Neuronal stem cell (in vitro differentiated cells): ENCODE data around the gene PSMC1.

ENCODE experiments used
- DNase-seq: peaks from one replicate; pipeline ENCODE4 v3.0.0-alpha.2; 2013; ENCODE audit warnings: low spot score
- H2AFZ ChIP-seq: one replicate; pipeline ENCODE4 v1.6.1; 2013; ENCODE audit warnings: mild to moderate bottlenecking, low read length, inconsistent platforms
- H2AK5ac ChIP-seq: 2 replicates; pipeline ENCODE4 v1.6.1; 2013; ENCODE audit warnings: low read depth, mild to moderate bottlenecking, inconsistent platforms, low read length, moderate library complexity, mixed read lengths
- H2BK120ac ChIP-seq: 2 replicates; pipeline ENCODE4 v1.6.1; 2013; ENCODE audit warnings: low read depth, mild to moderate bottlenecking, inconsistent platforms, low read length, moderate library complexity, mixed read lengths
- H2BK12ac ChIP-seq: one replicate; pipeline ENCODE4 v1.6.1; 2013; ENCODE audit warnings: low read length, inconsistent platforms
- H2BK15ac ChIP-seq: 2 replicates; pipeline ENCODE4 v1.6.1; 2013; ENCODE audit warnings: mild to moderate bottlenecking, low read length, inconsistent platforms, mixed read lengths
- H2BK5ac ChIP-seq: one replicate; pipeline ENCODE4 v1.6.1; 2013; ENCODE audit warnings: inconsistent platforms, mild to moderate bottlenecking, low read length, moderate library complexity
- H3K14ac ChIP-seq: one replicate; pipeline ENCODE4 v1.6.1; 2013; ENCODE audit warnings: low read length, inconsistent platforms
- H3K18ac ChIP-seq: 2 replicates; pipeline ENCODE4 v1.6.1; 2013; ENCODE audit warnings: low read length, inconsistent platforms
- H3K23ac ChIP-seq: 2 replicates; pipeline ENCODE4 v1.6.1; 2013; ENCODE audit warnings: low read depth, mild to moderate bottlenecking, mixed read lengths, low read length, inconsistent platforms; ENCODE audit not compliant: poor library complexity
- H3K27ac ChIP-seq: replicated peaks from 3 replicates; pipeline ENCODE4 v1.5.1; 2013; ENCODE audit warnings: low read length, inconsistent platforms
- H3K27me3 ChIP-seq, 3 experiments: 2 replicates each; pipeline ENCODE4 v1.6.1; 2013; ENCODE audit warnings: low read length in 3 of 3, mild to moderate bottlenecking in 2 of 3, inconsistent platforms in 1 of 3, low read depth in 1 of 3, mixed read lengths in 1 of 3, moderate library complexity in 1 of 3; ENCODE audit not compliant: control insufficient read depth in 3 of 3, insufficient read depth in 3 of 3
- H3K36me3 ChIP-seq, 2 donors: replicated peaks in 1 of 2; 2 replicates each; pipeline ENCODE4 v1.6.1; 2013; ENCODE audit warnings: low read length in 2 of 2; ENCODE audit not compliant: control insufficient read depth in 2 of 2, insufficient read depth in 2 of 2
- H3K4ac ChIP-seq: 2 replicates; pipeline ENCODE4 v1.6.1; 2013; ENCODE audit warnings: inconsistent platforms, mild to moderate bottlenecking, low read length, moderate library complexity
- H3K4me1 ChIP-seq, 2 donors: 1 replicate in 1 of 2; 2 replicates in 1 of 2; pipeline ENCODE4 v1.6.1; 2013; ENCODE audit warnings: low read length in 2 of 2, low read depth in 1 of 2; ENCODE audit not compliant: control insufficient read depth in 2 of 2, insufficient read depth in 1 of 2
- H3K4me2 ChIP-seq: one replicate; pipeline ENCODE4 v1.6.1; 2013; ENCODE audit warnings: mild to moderate bottlenecking, low read length, inconsistent platforms; ENCODE audit not compliant: insufficient read depth, poor library complexity, severe bottlenecking
- H3K4me3 ChIP-seq, 2 donors: 2 replicates each; pipeline ENCODE4 v1.5.1; 2013; ENCODE audit warnings: low read length in 2 of 2, mild to moderate bottlenecking in 2 of 2, inconsistent platforms in 1 of 2, moderate library complexity in 1 of 2
- H3K79me1 ChIP-seq: one replicate; pipeline ENCODE4 v1.6.1; 2013; ENCODE audit warnings: low read depth, mild to moderate bottlenecking, inconsistent platforms, low read length, moderate library complexity
- H3K9ac ChIP-seq: one replicate; pipeline ENCODE4 v1.6.1; 2013; ENCODE audit warnings: mild to moderate bottlenecking, low read depth, low read length, inconsistent platforms; ENCODE audit not compliant: poor library complexity
- H3K9me3 ChIP-seq, 2 donors: replicated peaks in 1 of 2; 2 replicates each; pipeline versions ENCODE3 to v1.6.1; 2013; ENCODE audit warnings: low read length in 2 of 2, mild to moderate bottlenecking in 2 of 2, inconsistent platforms in 1 of 2, low read depth in 1 of 2, mixed read lengths in 1 of 2, moderate library complexity in 1 of 2; ENCODE audit not compliant: control insufficient read depth in 2 of 2, insufficient read depth in 1 of 2
- H4K8ac ChIP-seq: one replicate; pipeline ENCODE4 v1.6.1; 2013; ENCODE audit warnings: low read depth, mild to moderate bottlenecking, inconsistent platforms, low read length, moderate library complexity
- H4K91ac ChIP-seq: one replicate; pipeline ENCODE4 v1.6.1; 2013; ENCODE audit warnings: low read length, low read depth, mild to moderate bottlenecking, inconsistent platforms; ENCODE audit not compliant: poor library complexity
- WGBS, 2 donors: extraction: QIAGEN DNeasy Blood & Tissue Kit; methylation state at CpG; one replicate each; pipeline ENCODE4 v1.1.7; 2013; ENCODE audit warnings: missing lambda C conversion rate in 2 of 2, mixed read lengths in 1 of 2; ENCODE audit not compliant: insufficient read length in 2 of 2, insufficient replicate concordance in 1 of 2; ENCODE audit errors: extremely low coverage in 2 of 2; 5-methylcytosine and 5-hydroxymethylcytosine counted together

PSMC1 gene

DNA sequence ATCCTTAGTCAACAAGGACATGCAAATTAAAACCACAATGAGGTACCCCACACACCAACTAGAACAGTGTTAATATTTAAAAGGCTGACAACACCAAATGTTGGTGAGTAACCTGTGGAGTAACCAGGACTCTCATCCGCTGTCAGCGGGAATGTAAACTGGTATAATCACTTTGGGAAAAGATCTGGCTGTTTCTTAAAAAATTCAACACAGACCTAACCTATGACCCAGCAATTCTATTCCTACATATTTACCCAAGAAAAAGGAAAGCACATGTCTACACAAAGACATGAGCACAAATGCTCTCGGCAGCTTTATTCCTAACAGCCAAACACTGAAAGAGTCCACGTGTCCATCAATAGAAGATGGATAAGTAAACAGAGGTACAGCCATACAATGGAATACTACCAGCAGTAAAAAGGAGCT, 48.8 kb downstream of the PSMC1 start:
- Histone ChIP-seq H2BK120ac (no peak overlapping the region), H3K36me3 (peaks cover 26 to 80% of the 10 kb centered on the region in 2 donors), H3K14ac (no peak overlapping the region), H2BK5ac (no peak overlapping the region), H2AK5ac (no peak overlapping the region), H3K4me1 (no peaks in the 10 kb centered on the region), H2BK12ac (no peak overlapping the region), H3K4ac (no peak overlapping the region), H2AFZ (no peak overlapping the region), H4K8ac (no peak overlapping the region), H3K27ac (no peak overlapping the region), H3K4me3 (no peak overlapping the region), H3K18ac (no peak overlapping the region), H3K79me1 (no peaks in the 10 kb centered on the region), H3K9me3 (no peaks in the 10 kb centered on the region), H3K9ac (no peak overlapping the region), H3K27me3 (no peaks in the 10 kb centered on the region), H4K91ac (no peak overlapping the region), H2BK15ac (no peak overlapping the region), H3K4me2 (no peak overlapping the region), H3K23ac (no peak overlapping the region)
- WGBS, 2 donors = no CpG with 5 or more reads among the region's 4 CpGs
- no peak for DNase-seq

DNA sequence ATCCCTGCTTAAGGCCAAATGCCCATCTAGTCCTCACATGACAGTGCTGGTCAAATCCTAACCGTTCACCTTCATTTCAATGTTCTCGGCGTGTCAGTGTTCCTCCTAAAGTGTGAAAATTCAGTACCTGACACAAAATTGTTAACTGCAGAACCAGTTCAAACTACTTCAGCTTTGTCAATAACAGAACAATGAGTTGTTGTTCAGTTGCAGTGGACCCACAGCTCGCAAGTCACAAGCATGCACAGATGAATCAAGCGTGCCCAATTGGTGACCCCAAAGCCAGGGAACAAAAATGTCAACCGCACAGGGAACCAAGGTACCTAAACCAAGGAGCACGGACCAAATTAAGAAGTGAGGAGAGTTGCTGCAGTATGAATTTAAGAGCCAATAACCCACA, 52.2 kb downstream of the PSMC1 start:
- no peak overlapping the region for H3K27ac ChIP-seq
- H2BK12ac ChIP-seq = no peak overlapping the region
- WGBS, 2 donors = no CpG with 5 or more reads among the region's 7 CpGs
- H4K8ac ChIP-seq = no peak overlapping the region
- no peak for DNase-seq
- no peak overlapping the region for H3K9ac ChIP-seq
- no peak overlapping the region for H3K4me2 ChIP-seq
- no peak overlapping the region for H3K4me3 ChIP-seq
- H3K9me3 ChIP-seq = no peaks in the 10 kb centered on the region
- no peak overlapping the region for H2BK120ac ChIP-seq
- H2BK15ac ChIP-seq = no peak overlapping the region
- no peak overlapping the region for H4K91ac ChIP-seq
- no peak overlapping the region for H3K14ac ChIP-seq
- H3K23ac ChIP-seq = no peak overlapping the region
- no peak overlapping the region for H2AFZ ChIP-seq
- H2AK5ac ChIP-seq = no peak overlapping the region
- no peaks in the 10 kb centered on the region for H3K4me1 ChIP-seq
- no peak overlapping the region for H2BK5ac ChIP-seq
- H3K4ac ChIP-seq = no peak overlapping the region
- H3K79me1 ChIP-seq = no peaks in the 10 kb centered on the region
- H3K27me3 ChIP-seq = no peaks in the 10 kb centered on the region
- H3K36me3 ChIP-seq = peaks cover 21 to 80% of the 10 kb centered on the region in 2 donors
- no peak overlapping the region for H3K18ac ChIP-seq

DNA sequence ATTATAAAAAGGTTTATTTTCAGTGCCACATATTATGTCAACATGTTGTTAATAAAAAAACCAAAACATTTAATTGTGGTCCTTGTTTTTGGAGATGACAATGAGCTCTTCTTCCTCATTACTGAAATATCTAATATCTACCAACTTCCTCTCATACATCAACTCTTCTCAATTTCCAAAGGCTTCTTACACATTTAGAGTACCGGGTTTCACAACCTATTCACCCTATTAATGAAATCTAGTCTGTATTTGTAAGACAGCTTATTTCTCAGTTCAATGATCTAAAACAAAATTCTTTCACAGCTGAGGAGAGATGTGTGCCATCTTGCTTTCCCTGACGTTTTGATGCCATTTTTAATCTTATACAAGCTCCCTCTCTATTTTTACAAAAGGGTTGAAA, 60.9 kb downstream of the PSMC1 start:
- H4K8ac ChIP-seq = no peak overlapping the region
- no peak overlapping the region for H3K4me3 ChIP-seq
- peaks cover 5 to 60% of the 10 kb centered on the region in 2 donors for H3K36me3 ChIP-seq
- H3K18ac ChIP-seq = no peak overlapping the region
- H3K79me1 ChIP-seq = no peaks in the 10 kb centered on the region
- no peak overlapping the region for H3K14ac ChIP-seq
- H2BK120ac ChIP-seq = no peak overlapping the region
- no peak overlapping the region for H2AFZ ChIP-seq
- no peaks in the 10 kb centered on the region for H3K4me1 ChIP-seq
- no peak overlapping the region for H3K27ac ChIP-seq
- H3K23ac ChIP-seq = no peak overlapping the region
- H3K9me3 ChIP-seq = peaks cover 0 to 11% of the 10 kb centered on the region in 2 donors
- H3K9ac ChIP-seq = no peak overlapping the region
- H3K4me2 ChIP-seq = no peak overlapping the region
- no peak overlapping the region for H4K91ac ChIP-seq
- H2BK5ac ChIP-seq = no peak overlapping the region
- H2BK12ac ChIP-seq = no peak overlapping the region
- H2AK5ac ChIP-seq = no peak overlapping the region
- no CpG with 5 or more reads among the region's 2 CpGs for WGBS, 2 donors
- H2BK15ac ChIP-seq = no peak overlapping the region
- H3K27me3 ChIP-seq = no peaks in the 10 kb centered on the region
- DNase-seq = no peak
- no peak overlapping the region for H3K4ac ChIP-seq

DNA sequence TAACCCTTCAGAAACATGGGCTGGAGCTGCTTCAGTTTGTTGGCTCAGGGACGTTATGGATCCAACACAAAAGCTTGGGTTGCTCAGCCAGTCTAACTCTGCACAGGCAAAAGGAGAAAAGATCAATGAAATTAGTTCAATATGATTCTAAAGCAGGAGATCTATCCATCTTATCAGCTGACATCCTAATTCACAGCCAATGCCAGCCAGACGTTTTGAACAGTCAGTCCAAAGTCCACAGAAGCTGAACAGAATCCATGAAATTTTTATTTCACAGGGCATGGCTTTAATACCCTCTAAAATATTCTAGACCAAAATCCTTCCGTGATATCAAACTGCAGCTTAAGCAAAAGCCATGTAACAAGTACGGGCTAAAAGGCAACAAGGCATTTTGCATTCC, 61.7 kb downstream of the PSMC1 start:
- Histone ChIP-seq H2BK12ac (no peak overlapping the region), H3K79me1 (no peaks in the 10 kb centered on the region), H3K36me3 (peaks cover 5 to 53% of the 10 kb centered on the region in 2 donors), H3K4me3 (no peak overlapping the region), H3K4ac (no peak overlapping the region), H3K27me3 (no peaks in the 10 kb centered on the region), H3K4me1 (no peaks in the 10 kb centered on the region), H4K8ac (no peak overlapping the region), H3K9ac (no peak overlapping the region), H3K4me2 (no peak overlapping the region), H3K23ac (no peak overlapping the region), H3K27ac (no peak overlapping the region), H2BK5ac (no peak overlapping the region), H3K14ac (no peak overlapping the region), H4K91ac (no peak overlapping the region), H2AK5ac (no peak overlapping the region), H3K9me3 (peaks cover 0 to 11% of the 10 kb centered on the region in 2 donors), H2AFZ (no peak overlapping the region), H2BK120ac (no peak overlapping the region), H2BK15ac (no peak overlapping the region), H3K18ac (no peak overlapping the region)
- no CpG with 5 or more reads among the region's 4 CpGs for WGBS, 2 donors
- no peak for DNase-seq
